SHP77 (cell line): ENCODE data around the gene SUPT20HL1.
A peak's percentile ranks its signal among the peaks of the same experiment; 100 is the strongest.
"Not testable (repeated sequence)": the region's sequence is repeated elsewhere in the genome, so short reads cannot be mapped to it uniquely, and the experiment has no call there.

Source experiments
- DNase-seq, 2 experiments: peaks; one replicate each; lab custom pipeline; 2025; lab: John Stamatoyannopoulos, UW

SUPT20HL1 gene

GRCh38 chrX:24363432-24364181 lies 3.2 kb downstream of the SUPT20HL1 start:
- DNase-seq = not testable (repeated sequence)

- DNase-seq = no peak
Measured at GRCh38 chrX:24364326-24364725, 3.9 kb downstream of the SUPT20HL1 start.

GRCh38 chrX:24364851-24365538 lies 4.6 kb downstream of the SUPT20HL1 start:
- DNase-seq = no peak

- not testable (repeated sequence) for DNase-seq
Measured at GRCh38 chrX:24366762-24367400, 6.4 kb downstream of the SUPT20HL1 start.

- no peak for DNase-seq
Measured at GRCh38 chrX:24369816-24370215, 9.4 kb downstream of the SUPT20HL1 start.

GRCh38 chrX:24371391-24371972 lies 11.0 kb downstream of the SUPT20HL1 start:
- DNase-seq = peak; percentile 14 to 50

GRCh38 chrX:24372021-24372763 lies 11.8 kb downstream of the SUPT20HL1 start:
- no peak for DNase-seq

GRCh38 chrX:24375600-24376131 lies 15.2 kb downstream of the SUPT20HL1 start:
- DNase-seq = no peak

GRCh38 chrX:24376403-24376802 lies 16.0 kb downstream of the SUPT20HL1 start:
- no peak for DNase-seq

- DNase-seq = no peak
Measured at GRCh38 chrX:24377195-24377594, 16.8 kb downstream of the SUPT20HL1 start.

- no peak for DNase-seq
Measured at GRCh38 chrX:24377911-24378468, 17.6 kb downstream of the SUPT20HL1 start.

- no peak for DNase-seq
Measured at GRCh38 chrX:24378706-24379105, 18.3 kb downstream of the SUPT20HL1 start.

- DNase-seq = no peak
Measured at GRCh38 chrX:24380262-24381187, 20.1 kb downstream of the SUPT20HL1 start.

- not testable (repeated sequence) for DNase-seq
Measured at GRCh38 chrX:24382315-24382714, 21.9 kb downstream of the SUPT20HL1 start.

GRCh38 chrX:24387724-24388123 lies 27.3 kb downstream of the SUPT20HL1 start:
- DNase-seq = no peak

- DNase-seq = no peak
Measured at GRCh38 chrX:24391389-24391788, 30.9 kb downstream of the SUPT20HL1 start.

- DNase-seq = no peak
Measured at GRCh38 chrX:24391843-24392242, 31.4 kb downstream of the SUPT20HL1 start.

GRCh38 chrX:24392709-24393108 lies 32.3 kb downstream of the SUPT20HL1 start:
- no peak for DNase-seq

- peak; percentile 26 to 49 for DNase-seq
Measured at GRCh38 chrX:24395775-24396174, 35.3 kb downstream of the SUPT20HL1 start.
